ENCODE results near the gene ARMC12.

- TF ChIP-seq CREB5 (CRISPR knock-in tag; IDR thresholded peaks at IDR 0.05; ENCODE audit: low read depth) (no peak), ZNF565 (CRISPR knock-in tag; conservative IDR thresholded peaks at IDR 0.05; ENCODE audit: low read depth) (no peak), ZNF8 (CRISPR knock-in tag; IDR thresholded peaks at IDR 0.05) (no peak), ZFP30 (CRISPR knock-in tag; IDR thresholded peaks at IDR 0.05) (no peak)
Observed at GRCh38 chr6:35780719-35781118, 43.9 kb downstream of the ARMC12 start, which contains the start of gene CLPSL1.
